ENCODE measurements around the gene SCLY.
"Not testable (repeated sequence)": the region's sequence is repeated elsewhere in the genome, so short reads cannot be mapped to it uniquely, and the experiment has no call there.

Gene SCLY

GRCh38 chr2:238064376-238064775 lies 3.6 kb downstream of the SCLY start:
- no peak for DNase-seq

GRCh38 chr2:238065071-238065846 lies 4.5 kb downstream of the SCLY start:
- no peak for DNase-seq
- intact Hi-C loops (cut with DNase I) = no loop called here

More at GRCh38 chr2:238064376-238064775, 3.6 kb downstream of the SCLY start:
- intact Hi-C loops (cut with DNase I) = loop anchor here (5.0 kb wide), 2 partner anchors 97 to 202 kb away; partner anchors contain the start of gene UBE2F

- intact Hi-C loops (cut with DNase I) = no loop called here
These were observed 5.4 kb downstream of the SCLY start for GRCh38 chr2:238066218-238066617.

DNA sequence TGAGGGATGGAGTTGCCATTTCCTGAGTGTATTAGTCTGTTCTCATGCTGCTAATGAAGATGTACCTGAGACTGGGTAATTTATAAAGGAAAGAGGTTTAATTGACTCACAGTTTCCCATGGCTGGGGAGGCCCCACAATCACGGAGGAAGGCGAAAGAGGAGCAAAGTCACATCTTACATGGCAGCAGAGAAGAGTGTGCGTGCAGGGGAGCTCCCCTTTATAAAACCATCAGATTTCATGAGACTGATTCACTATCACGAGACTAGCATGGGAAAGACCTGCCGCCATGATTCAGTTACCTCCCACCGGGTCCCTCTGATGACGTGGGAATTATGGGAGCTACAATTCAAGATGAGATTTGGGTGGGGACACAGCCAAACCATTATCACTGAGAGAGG lies 5.9 kb downstream of the SCLY start:
- DNase-seq; intact Hi-C loops (cut with DNase I): not testable (repeated sequence)

More at GRCh38 chr2:238066218-238066617, 5.4 kb downstream of the SCLY start:
- DNase-seq = no peak

DNA sequence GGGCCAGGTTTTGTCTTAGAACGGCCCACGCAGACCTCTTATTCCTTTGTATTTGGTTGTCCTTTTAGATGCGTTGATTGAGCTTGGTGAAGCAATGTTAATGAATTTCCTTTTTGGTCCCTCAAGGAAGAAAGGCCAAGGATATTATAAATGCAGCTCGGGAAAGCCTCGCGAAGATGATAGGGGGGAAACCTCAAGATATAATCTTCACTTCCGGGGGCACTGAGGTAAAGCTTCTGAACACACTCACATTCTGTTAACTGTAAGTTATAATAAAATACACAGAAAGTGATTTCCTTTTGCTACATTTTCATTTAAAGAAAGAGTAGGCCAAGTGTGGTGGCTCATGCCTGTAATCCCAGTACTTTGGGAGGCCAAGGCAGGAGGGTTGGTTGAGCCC lies 7.1 kb downstream of the SCLY start:
- intact Hi-C loops (cut with DNase I) = no loop called here
- DNase-seq = no peak

GRCh38 chr2:238069021-238069709 lies 8.4 kb downstream of the SCLY start:
- intact Hi-C loops (cut with DNase I) = no loop called here
- DNase-seq = no peak

DNA sequence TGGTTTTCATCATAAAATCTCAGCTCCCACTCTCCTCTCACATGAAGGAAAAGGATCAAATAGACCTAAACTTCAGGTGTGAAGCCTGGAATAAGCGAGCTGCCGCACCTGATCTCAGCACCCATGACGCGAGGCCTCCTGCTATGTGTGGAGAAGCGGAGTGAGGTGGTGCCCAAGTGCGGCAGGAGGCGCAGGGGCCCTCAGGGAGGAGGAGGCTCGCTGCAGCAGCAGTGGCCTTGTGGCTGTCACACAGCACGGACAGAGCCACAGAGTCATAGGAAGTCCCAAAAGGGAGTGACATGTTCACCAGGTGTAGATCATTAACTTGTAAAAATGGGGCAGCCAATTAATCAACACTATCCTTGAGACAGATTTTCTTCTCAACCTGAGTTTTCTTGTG lies 9.1 kb downstream of the SCLY start:
- no peak for DNase-seq
- intact Hi-C loops (cut with DNase I) = no loop called here

DNA sequence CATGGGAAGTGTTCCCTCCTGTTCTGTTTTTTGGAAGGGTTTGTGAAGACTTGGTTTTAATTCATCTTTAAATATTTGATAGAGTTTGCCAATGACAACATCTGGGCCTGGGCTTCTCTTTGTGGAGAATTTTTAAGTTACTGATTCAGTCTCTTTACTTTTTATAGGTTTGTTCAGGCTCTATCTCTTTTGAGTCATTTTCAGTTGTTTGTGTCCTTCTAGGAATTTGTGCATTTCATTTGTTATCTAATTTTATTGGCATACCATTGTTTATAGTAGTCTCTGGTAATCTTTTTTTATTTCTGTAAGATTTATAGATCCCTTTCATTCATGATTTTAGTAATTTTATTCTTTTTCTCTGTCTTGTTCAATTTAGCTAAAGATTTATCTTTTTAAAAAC lies 14.6 kb downstream of the SCLY start:
- intact Hi-C loops (cut with DNase I) = no loop called here
- no peak for DNase-seq

GRCh38 chr2:238077292-238077691 lies 16.5 kb downstream of the SCLY start:
- intact Hi-C loops (cut with DNase I) = no loop called here
- DNase-seq = no peak

- intact Hi-C loops (cut with DNase I) = no loop called here
- no peak for DNase-seq
These were observed 19.1 kb downstream of the SCLY start for GRCh38 chr2:238079874-238080327.

DNA sequence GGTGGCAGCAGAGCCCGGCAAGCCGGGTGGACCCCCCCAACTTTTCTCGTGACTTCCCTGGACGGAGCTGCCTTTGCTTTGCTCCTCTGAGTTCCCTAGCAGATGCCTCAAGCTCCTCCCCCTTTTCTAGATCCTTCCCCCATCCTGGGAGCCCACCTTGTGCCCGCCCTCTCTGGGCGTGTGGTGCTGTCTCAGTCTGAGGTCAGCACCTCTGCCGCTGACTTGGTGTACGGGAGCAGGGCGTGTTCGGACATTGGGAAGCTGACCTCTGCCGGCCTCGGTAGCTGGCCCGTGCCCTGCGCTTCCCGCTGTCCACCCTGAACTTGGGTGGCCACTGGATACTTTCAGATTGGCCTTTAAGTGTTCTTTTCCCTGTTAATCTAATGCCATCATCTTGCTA lies 19.7 kb downstream of the SCLY start:
- intact Hi-C loops (cut with DNase I) = no loop called here

GRCh38 chr2:238081150-238081549 lies 20.3 kb downstream of the SCLY start:
- peak in 16 of 42 donors; percentile 18 to 70 (median 38) for DNase-seq

More for the DNA sequence above, 19.7 kb downstream of the SCLY start:
- DNase-seq = peak in 1 of 42 donors; percentile 13

DNA sequence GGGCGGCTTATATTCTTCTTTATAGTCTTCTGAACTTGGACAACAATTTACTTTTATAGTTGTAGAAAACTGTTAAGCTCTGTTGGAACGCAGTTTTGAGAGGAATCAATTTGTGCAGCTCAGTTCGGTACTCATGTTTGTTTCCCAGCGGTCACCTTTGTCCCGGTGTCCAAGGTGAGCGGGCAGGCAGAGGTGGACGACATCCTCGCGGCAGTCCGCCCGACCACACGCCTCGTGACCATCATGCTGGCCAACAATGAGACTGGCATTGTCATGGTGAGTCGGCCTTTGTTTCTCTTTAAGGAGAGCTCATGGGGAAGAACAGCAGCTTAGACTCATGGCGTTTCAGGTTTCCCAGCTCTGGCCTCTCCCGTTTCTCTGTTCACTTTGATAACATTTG lies 20.8 kb downstream of the SCLY start:
- intact Hi-C loops (cut with DNase I) = no loop called here
- peak in 6 of 42 donors; percentile 24 to 48 (median 27) for DNase-seq

More at GRCh38 chr2:238081150-238081549, 20.3 kb downstream of the SCLY start:
- intact Hi-C loops (cut with DNase I) = no loop called here

GRCh38 chr2:238082151-238082550 lies 21.4 kb downstream of the SCLY start:
- peak in 5 of 42 donors; percentile 2 to 30 (median 17) for DNase-seq
- intact Hi-C loops (cut with DNase I) = no loop called here

- intact Hi-C loops (cut with DNase I) = no loop called here
- peak in 1 of 42 donors; percentile 6 for DNase-seq
These were observed 22.0 kb downstream of the SCLY start for GRCh38 chr2:238082827-238083226.

DNA sequence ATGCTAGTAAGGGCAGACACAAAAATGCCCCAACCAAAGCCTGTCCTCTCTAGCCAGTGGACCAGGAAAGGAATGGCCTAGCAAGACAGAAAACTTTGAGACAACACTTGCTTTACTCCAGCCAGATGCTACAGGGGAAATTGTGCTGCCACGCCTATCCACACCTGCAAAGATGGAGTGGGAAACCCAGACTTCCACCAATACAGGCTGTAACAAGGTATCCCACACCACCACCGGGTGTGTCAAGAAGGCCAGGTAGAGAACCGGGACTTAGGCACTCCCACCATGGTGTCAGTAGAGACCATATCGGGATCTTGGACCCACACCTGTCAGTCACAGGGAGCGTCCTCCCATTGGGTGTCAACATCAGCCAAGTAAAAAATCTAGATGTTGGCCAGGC lies 23.1 kb downstream of the SCLY start:
- intact Hi-C loops (cut with DNase I) = no loop called here
- DNase-seq = peak in 2 of 42 donors; percentile 2 to 14

DNA sequence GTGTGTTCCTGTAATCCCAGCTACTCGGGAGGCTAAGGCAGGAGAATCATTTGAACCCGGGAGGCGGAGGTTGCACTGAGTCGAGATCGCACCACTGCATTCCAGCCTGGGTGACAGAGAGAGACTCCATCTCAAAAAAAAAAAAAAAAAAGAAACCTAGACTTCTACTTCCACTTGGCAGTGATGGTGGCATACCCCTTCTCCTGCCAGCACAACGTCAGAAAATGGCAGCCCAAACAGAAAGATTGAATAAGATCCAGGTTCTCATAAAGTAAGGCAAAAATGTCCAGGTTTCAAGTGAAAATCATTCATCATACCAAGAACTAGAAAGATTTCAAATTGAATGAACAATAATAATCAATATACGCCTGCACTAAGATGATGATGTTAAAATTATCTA lies 24.0 kb downstream of the SCLY start:
- intact Hi-C loops (cut with DNase I) = no loop called here

GRCh38 chr2:238085899-238086298 lies 25.1 kb downstream of the SCLY start:
- intact Hi-C loops (cut with DNase I) = no loop called here
- DNase-seq = no peak

More for the DNA sequence above, 24.0 kb downstream of the SCLY start:
- DNase-seq = peak in 3 of 42 donors; percentile 2 to 26 (median 12)

DNA sequence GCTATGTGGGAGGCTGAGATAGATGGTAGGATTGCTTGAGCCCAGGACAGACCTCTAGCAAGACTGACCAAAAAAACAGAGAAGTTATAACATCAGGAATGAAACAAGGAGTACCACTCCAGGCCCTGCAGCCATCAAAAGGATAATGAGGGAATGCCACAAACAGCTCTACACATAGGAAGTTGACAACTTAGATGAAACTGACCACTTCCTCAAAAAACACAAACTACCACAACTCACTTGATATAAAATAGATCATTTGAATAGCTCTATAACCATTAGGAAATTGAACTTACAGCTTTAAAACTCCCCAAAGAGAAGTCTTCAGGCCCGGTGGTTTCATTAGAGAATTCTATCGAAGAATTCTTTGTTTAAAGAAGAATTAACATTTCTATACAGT lies 26.4 kb downstream of the SCLY start:
- DNase-seq = peak in 2 of 42 donors; percentile 0 to 8
- intact Hi-C loops (cut with DNase I) = no loop called here

GRCh38 chr2:238090887-238091286 lies 30.1 kb downstream of the SCLY start:
- intact Hi-C loops (cut with DNase I) = no loop called here
- DNase-seq = peak in 4 of 42 donors; percentile 0 to 13 (median 6)

Data from head of caudate nucleus (tissue), 42 donors.